ENCODE results near the gene CACNA1C.

Gene CACNA1C

GRCh38 chr12:2239381-2239871 is 186.6 kb downstream of the CACNA1C start:
- no peak for DNase-seq (ENCODE audit: low read depth)
- in situ Hi-C loops (cut with HindIII; ENCODE audit: low sequenced_read_pairs), result no loop called here
- TF ChIP-seq CTCF (IDR thresholded peaks at IDR 0.05; ENCODE audit: low read depth, low read length, missing control alignments), result no peak
- no peak overlapping the region for H3K4me3 ChIP-seq (ENCODE audit: low read depth, low read length)

- no peak overlapping the region for H3K4me3 ChIP-seq (ENCODE audit: low read depth, low read length)
- TF ChIP-seq CTCF (IDR thresholded peaks at IDR 0.05; ENCODE audit: low read depth, low read length, missing control alignments), result no peak
- in situ Hi-C loops (cut with HindIII; ENCODE audit: low sequenced_read_pairs), result no loop called here
Observed at GRCh38 chr12:2240390-2240789, 187.6 kb downstream of the CACNA1C start.

DNA sequence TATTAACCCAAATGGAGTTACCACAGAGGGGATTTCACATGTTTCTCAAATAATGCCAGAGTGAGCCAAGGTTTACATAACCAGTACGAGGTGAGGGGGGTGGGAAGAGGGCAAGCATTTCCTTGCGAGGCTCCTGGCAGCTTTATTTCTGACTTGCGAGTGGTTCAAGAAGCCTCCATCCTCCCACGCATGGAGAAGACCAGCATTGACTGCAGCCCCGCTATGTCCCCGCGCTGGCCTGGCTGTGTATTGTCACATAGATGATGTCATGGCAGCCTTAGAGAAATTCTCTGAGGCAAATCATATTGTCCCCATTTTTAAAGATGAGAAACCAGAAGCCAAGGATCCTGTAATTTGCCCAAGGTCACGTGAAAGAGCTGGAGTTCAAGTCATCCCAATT is 188.2 kb downstream of the CACNA1C start:
- in situ Hi-C loops (cut with HindIII; ENCODE audit: low sequenced_read_pairs), result no loop called here
- TF ChIP-seq CTCF (IDR thresholded peaks at IDR 0.05; ENCODE audit: low read depth, low read length, missing control alignments), result no peak
- no peak for DNase-seq (ENCODE audit: low read depth)
- no peak overlapping the region for H3K4me3 ChIP-seq (ENCODE audit: low read depth, low read length)

More at GRCh38 chr12:2240390-2240789, 187.6 kb downstream of the CACNA1C start:
- no peak for DNase-seq (ENCODE audit: low read depth)

DNA sequence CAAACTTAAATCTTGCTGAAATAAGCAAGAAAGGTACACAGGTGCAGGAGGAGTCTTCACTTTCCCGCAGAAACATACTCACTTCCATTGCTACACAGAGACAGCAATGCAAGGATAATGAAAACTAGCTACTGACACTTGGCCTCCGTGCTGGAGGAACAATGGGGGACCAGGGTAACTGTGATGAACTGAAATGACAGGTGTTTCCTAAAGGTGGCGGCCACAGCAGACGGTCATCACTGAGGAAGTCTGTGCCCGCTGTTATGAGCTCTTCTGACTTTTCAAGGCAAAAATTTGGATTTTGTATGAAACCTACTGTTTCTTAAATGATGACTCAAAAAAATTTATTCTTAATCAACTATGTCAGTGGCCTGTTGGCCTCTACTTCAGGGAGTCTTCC is 189.4 kb downstream of the CACNA1C start:
- DNase-seq (ENCODE audit: low read depth), result no peak
- TF ChIP-seq CTCF (IDR thresholded peaks at IDR 0.05; ENCODE audit: low read depth, low read length, missing control alignments), result no peak
- no peak overlapping the region for H3K4me3 ChIP-seq (ENCODE audit: low read depth, low read length)
- in situ Hi-C loops (cut with HindIII; ENCODE audit: low sequenced_read_pairs), result no loop called here

DNA sequence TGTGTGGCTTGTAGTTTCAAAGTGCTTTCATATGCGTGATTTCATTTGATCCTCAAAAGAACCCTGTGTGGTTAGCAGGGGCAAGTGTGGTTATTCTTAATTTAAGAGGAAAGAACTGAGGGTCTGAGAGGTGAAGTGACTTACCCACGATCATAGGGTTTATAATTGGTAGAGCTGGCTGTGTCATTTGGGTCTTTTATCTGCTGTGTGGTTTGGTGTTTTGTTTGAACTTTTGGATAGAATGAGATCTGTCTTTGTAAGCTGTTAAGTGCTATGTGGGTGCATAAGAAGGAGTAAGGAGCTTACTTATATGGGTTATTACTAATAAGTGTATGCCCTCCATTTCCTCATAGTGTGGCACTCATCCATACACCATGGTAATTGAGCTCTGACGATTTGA is 190.0 kb downstream of the CACNA1C start:
- H3K4me3 ChIP-seq (ENCODE audit: low read depth, low read length), result no peak overlapping the region
- TF ChIP-seq CTCF (IDR thresholded peaks at IDR 0.05; ENCODE audit: low read depth, low read length, missing control alignments), result no peak
- DNase-seq (ENCODE audit: low read depth), result no peak
- in situ Hi-C loops (cut with HindIII; ENCODE audit: low sequenced_read_pairs), result no loop called here

GRCh38 chr12:2243275-2243674 is 190.5 kb downstream of the CACNA1C start:
- no peak overlapping the region for H3K4me3 ChIP-seq (ENCODE audit: low read depth, low read length)
- in situ Hi-C loops (cut with HindIII; ENCODE audit: low sequenced_read_pairs), result no loop called here
- DNase-seq (ENCODE audit: low read depth), result no peak
- TF ChIP-seq CTCF (IDR thresholded peaks at IDR 0.05; ENCODE audit: low read depth, low read length, missing control alignments), result no peak
